Osteocyte (in vitro differentiated cells): ENCODE results near the gene SNF8. TPM values are rescaled to one million over a fixed set of nuclear protein-coding genes. Genes with fewer than 3 reads are reported as not detected.

Experiments used
- DNase-seq: peaks from one replicate; pipeline ENCODE4 v3.0.0; 2021; ENCODE audit warnings: mixed read lengths; ENCODE audit not compliant: unreplicated experiment; ENCODE audit errors: extremely low spot score
- H3K27ac Mint-ChIP-seq: one replicate; pipeline ENCODE4 v1.8.0; 2021; ENCODE audit warnings: mild to moderate bottlenecking, mixed read lengths; ENCODE audit not compliant: unreplicated experiment
- H3K27me3 Mint-ChIP-seq: one replicate; pipeline ENCODE4 v1.8.0; 2021; ENCODE audit warnings: mixed read lengths; ENCODE audit not compliant: unreplicated experiment
- H3K36me3 Mint-ChIP-seq: one replicate; pipeline ENCODE4 v1.8.0; 2021; ENCODE audit warnings: mixed read lengths; ENCODE audit not compliant: unreplicated experiment
- H3K4me1 Mint-ChIP-seq: one replicate; pipeline ENCODE4 v1.8.0; 2021; ENCODE audit warnings: mixed read lengths; ENCODE audit not compliant: unreplicated experiment
- H3K4me3 Mint-ChIP-seq: one replicate; pipeline ENCODE4 v1.8.0; 2021; ENCODE audit warnings: mild to moderate bottlenecking, moderate library complexity, mixed read lengths; ENCODE audit not compliant: unreplicated experiment
- H3K9me3 Mint-ChIP-seq: one replicate; pipeline ENCODE4 v1.8.0; 2021; ENCODE audit warnings: mixed read lengths; ENCODE audit not compliant: unreplicated experiment
- CTCF ChIP-seq: fragments of 200-600 bp; sonication (generic); IDR thresholded peaks from 2 replicates; pipeline ENCODE4 v1.5.0; 2021; ENCODE audit warnings: antibody characterized with exemption, mild to moderate bottlenecking, moderate library complexity
- total RNA-seq: library from RNA; stranded (reverse); gene quantifications from 2 replicates; pipeline ENCODE4 v1.2.1, GENCODE V29; 2021

The SNF8 gene
- total RNA-seq, 1 donor from 2014 or later: 125 TPM

GRCh38 chr17:48925251-48925990 is 19.2 kb downstream of the SNF8 start:
- Mint-ChIP-seq H3K9me3 (no peaks in the 10 kb centered on the region), H3K27ac (no peak overlapping the region), H3K36me3 (peaks cover 44% of the 10 kb centered on the region), H3K4me1 (peaks cover 11% of the 10 kb centered on the region), H3K4me3 (no peak overlapping the region), H3K27me3 (no peaks in the 10 kb centered on the region)
- DNase-seq: no peak
- no peak for TF ChIP-seq CTCF

- Mint-ChIP-seq H3K4me3 (peak overlapping the region; percentile 57), H3K36me3 (peaks cover 50% of the 10 kb centered on the region), H3K27ac (peak overlapping the region; percentile 87), H3K27me3 (no peaks in the 10 kb centered on the region), H3K9me3 (no peaks in the 10 kb centered on the region), H3K4me1 (peaks cover 41% of the 10 kb centered on the region)
- DNase-seq: no peak
- no peak for TF ChIP-seq CTCF
Observed at GRCh38 chr17:48915459-48916282, 29.0 kb downstream of the SNF8 start.

DNA sequence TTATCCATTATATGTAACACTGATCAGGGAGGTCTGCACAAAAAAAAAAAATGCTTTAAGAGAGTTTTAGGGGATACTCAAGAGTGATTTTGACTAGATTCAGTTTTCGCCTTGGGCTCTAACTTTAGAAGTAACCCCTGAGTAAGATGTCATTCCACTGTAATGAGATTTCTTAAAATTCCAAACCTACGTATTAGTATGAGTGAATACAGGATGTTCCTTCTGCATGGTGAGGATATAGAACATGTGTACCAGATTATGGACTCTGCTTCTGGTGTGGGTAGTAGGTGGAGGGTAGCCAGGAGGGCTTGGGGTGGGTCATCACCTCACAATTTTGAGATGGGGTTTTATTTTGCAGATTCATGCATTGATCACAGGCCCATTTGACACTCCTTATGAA is 32.2 kb downstream of the SNF8 start:
- H3K27me3 Mint-ChIP-seq: no peaks in the 10 kb centered on the region
- H3K4me1 Mint-ChIP-seq: peaks cover 62% of the 10 kb centered on the region
- no peak overlapping the region for H3K4me3 Mint-ChIP-seq
- no peak for DNase-seq
- H3K27ac Mint-ChIP-seq: peak overlapping the region; percentile 23
- no peak for TF ChIP-seq CTCF
- peaks cover 36% of the 10 kb centered on the region for H3K36me3 Mint-ChIP-seq
- no peaks in the 10 kb centered on the region for H3K9me3 Mint-ChIP-seq

DNA sequence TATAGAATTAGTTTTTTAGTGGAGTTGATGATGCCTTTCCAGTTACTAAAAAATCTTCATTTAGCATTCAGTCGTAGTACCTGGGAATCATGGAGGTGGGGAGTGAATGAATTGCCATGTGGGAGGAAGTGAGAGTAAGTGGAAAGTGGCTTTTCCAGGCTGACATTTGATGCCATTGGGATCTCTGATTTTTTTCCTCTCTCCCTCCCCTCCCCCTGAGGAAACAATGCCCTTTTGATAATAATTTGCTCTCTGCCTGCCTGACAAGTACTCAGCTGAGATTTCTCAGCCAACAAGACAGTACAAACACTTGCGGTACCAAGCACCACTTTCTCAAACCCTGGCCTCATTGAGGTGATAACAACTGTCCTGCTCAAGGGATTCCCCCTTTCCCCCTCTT is 34.3 kb downstream of the SNF8 start:
- H3K4me1 Mint-ChIP-seq: peaks cover 54% of the 10 kb centered on the region
- TF ChIP-seq CTCF: no peak

GRCh38 chr17:48909783-48910182 is 34.9 kb downstream of the SNF8 start:
- no peak for TF ChIP-seq CTCF
- Mint-ChIP-seq H3K27ac (peak overlapping the region; percentile 74), H3K27me3 (no peaks in the 10 kb centered on the region), H3K4me3 (peak overlapping the region; percentile 90), H3K9me3 (no peaks in the 10 kb centered on the region), H3K4me1 (peaks cover 48% of the 10 kb centered on the region), H3K36me3 (peaks cover 25% of the 10 kb centered on the region)
- DNase-seq: no peak

More for the DNA sequence above, 34.3 kb downstream of the SNF8 start:
- Mint-ChIP-seq H3K27ac (no peak overlapping the region), H3K36me3 (peaks cover 26% of the 10 kb centered on the region), H3K27me3 (no peaks in the 10 kb centered on the region), H3K4me3 (peak overlapping the region; percentile 90), H3K9me3 (no peaks in the 10 kb centered on the region)
- no peak for DNase-seq
